GM12801 (cell line): Measurements from ENCODE around the gene SYNJ2.

Experiments
- TF ChIP-seq, protein P1 (sequence below): IDR thresholded peaks from one replicate; pipeline ENCODE4 v1.5.1; 2011; ENCODE audit warnings: control low read depth; ENCODE audit not compliant: insufficient read length; ENCODE audit errors: extremely low read depth

SYNJ2 gene

GRCh38 chr6:157993076-157993475 lies 11.4 kb downstream of the SYNJ2 start:
- TF ChIP-seq, protein P1, sequence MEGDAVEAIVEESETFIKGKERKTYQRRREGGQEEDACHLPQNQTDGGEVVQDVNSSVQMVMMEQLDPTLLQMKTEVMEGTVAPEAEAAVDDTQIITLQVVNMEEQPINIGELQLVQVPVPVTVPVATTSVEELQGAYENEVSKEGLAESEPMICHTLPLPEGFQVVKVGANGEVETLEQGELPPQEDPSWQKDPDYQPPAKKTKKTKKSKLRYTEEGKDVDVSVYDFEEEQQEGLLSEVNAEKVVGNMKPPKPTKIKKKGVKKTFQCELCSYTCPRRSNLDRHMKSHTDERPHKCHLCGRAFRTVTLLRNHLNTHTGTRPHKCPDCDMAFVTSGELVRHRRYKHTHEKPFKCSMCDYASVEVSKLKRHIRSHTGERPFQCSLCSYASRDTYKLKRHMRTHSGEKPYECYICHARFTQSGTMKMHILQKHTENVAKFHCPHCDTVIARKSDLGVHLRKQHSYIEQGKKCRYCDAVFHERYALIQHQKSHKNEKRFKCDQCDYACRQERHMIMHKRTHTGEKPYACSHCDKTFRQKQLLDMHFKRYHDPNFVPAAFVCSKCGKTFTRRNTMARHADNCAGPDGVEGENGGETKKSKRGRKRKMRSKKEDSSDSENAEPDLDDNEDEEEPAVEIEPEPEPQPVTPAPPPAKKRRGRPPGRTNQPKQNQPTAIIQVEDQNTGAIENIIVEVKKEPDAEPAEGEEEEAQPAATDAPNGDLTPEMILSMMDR = no peak

- TF ChIP-seq, protein P1 = no peak
Observed at GRCh38 chr6:157994125-157994795, 12.6 kb downstream of the SYNJ2 start.

GRCh38 chr6:157995458-157995857 lies 13.8 kb downstream of the SYNJ2 start:
- TF ChIP-seq, protein P1 = no peak

GRCh38 chr6:157996201-157996712 lies 14.6 kb downstream of the SYNJ2 start:
- TF ChIP-seq, protein P1 = no peak

DNA sequence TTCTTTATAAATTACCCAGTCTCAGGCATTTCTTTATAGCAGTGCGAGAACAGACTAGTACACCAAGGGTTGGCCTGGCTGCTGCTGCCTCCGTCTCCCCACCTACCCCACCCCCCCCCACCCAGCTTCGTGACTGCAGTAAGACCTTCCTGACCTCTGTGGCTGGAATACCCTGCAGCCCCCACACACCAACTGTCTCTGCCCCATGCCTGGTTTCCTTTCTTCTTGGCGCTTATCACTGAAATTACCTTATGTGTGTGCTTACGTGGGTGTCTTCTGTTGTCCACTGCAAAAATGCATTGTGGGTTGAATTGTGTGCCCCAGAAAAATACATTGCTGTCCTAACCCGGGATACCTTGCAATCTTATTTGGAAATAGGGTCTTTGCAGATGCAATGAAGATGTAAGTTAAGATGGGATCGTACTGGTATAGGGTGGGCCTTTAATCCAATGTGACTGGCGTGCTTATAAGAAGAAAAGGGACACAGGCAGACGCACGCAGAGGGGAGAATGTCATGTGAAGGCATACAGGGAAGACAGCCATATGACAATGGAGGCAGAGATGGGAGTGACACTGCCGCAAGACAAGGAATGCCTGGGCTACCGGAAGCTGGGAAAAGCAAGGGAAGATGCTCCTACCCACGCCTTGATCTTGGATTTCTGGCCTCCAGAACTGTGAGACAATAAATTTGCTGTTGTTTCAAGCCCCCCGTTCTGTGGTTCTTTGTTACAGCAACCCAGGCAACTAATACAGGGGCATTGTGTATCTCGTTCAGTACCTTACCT lies 15.4 kb downstream of the SYNJ2 start:
- TF ChIP-seq, protein P1 = no peak

- TF ChIP-seq, protein P1 = no peak
Observed at GRCh38 chr6:157997893-157998608, 16.4 kb downstream of the SYNJ2 start.

- TF ChIP-seq, protein P1 = no peak
Observed at GRCh38 chr6:157998707-157999167, 17.1 kb downstream of the SYNJ2 start.
